HFFc6 (cell line): ENCODE data around the gene RGS18. TPM values are rescaled to one million over a fixed set of nuclear protein-coding genes. Genes with fewer than 3 reads are reported as not detected.
"Not testable (repeated sequence)": the region's sequence is repeated elsewhere in the genome, so short reads cannot be mapped to it uniquely, and the experiment has no call there.

Experiments
- DNase-seq: peaks from one replicate; pipeline ENCODE4 v3.0.0-alpha.2; 2018
- H3K27ac Mint-ChIP-seq: 2 replicates; pipeline ENCODE4 v1.8.0; 2020; ENCODE audit warnings: mild to moderate bottlenecking, mixed read lengths
- H3K27me3 Mint-ChIP-seq: 2 replicates; pipeline ENCODE4 v1.8.0; 2021; ENCODE audit warnings: mild to moderate bottlenecking, moderate library complexity, mixed read lengths; ENCODE audit not compliant: insufficient read depth
- H3K36me3 Mint-ChIP-seq: 2 replicates; pipeline ENCODE4 v1.8.0; 2021; ENCODE audit warnings: low read depth, mixed read lengths
- H3K4me1 Mint-ChIP-seq: 2 replicates; pipeline ENCODE4 v1.8.0; 2020; ENCODE audit warnings: low read depth, mixed read lengths
- H3K4me3 Mint-ChIP-seq: 2 replicates; pipeline ENCODE4 v1.8.0; 2020; ENCODE audit warnings: mild to moderate bottlenecking, moderate library complexity, mixed read lengths
- H3K9me3 Mint-ChIP-seq: 2 replicates; pipeline ENCODE4 v1.8.0; 2020; ENCODE audit warnings: mild to moderate bottlenecking, mixed read lengths
- total RNA-seq, 6 experiments: library from RNA; stranded (reverse); fragmentation: NEBNext Ultra II Directional; extraction: Animal tissue kit (Norgen Biotek cat#: 25700); gene quantifications; 2 replicates in 1 of 6; 3 replicates in 5 of 6; pipeline ENCODE4 v1.2.3, GENCODE V29; 2021
- TF ChIP-seq, protein P1 (sequence below): fragments of 200-600 bp; sonication (generic); IDR thresholded peaks from 2 replicates; pipeline ENCODE4 v1.5.0; 2021; ENCODE audit warnings: antibody characterized with exemption, mild to moderate bottlenecking

RGS18 gene
- total RNA-seq, 6 experiments from 2014 or later: not detected

DNA sequence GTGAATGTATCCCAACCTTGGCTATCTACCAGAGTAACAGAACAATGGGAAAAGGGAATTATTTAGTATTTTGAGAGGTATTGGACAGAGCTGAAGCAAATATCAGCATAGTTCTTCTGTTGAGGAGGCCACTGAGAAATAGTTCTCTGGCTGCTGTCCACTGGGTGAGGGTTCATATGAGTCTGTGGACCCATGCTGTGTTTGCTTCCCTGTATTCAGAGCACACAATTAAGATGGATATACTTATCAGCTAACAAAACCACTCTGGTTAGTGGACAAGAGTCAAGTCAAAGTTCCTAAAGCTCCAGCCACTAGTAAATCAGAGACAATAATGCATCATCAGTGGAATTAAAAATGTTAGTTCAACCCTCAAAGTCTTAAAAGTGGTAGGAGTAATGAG, 66.1 kb downstream of the RGS18 start:
- Mint-ChIP-seq H3K36me3 (no peaks in the 10 kb centered on the region), H3K4me3 (no peak overlapping the region), H3K27ac (no peak overlapping the region), H3K4me1 (no peaks in the 10 kb centered on the region; the same call in 1 of the 2 replicates), H3K9me3 (peaks cover 12% of the 10 kb centered on the region), H3K27me3 (no peaks in the 10 kb centered on the region)
- TF ChIP-seq, protein P1, sequence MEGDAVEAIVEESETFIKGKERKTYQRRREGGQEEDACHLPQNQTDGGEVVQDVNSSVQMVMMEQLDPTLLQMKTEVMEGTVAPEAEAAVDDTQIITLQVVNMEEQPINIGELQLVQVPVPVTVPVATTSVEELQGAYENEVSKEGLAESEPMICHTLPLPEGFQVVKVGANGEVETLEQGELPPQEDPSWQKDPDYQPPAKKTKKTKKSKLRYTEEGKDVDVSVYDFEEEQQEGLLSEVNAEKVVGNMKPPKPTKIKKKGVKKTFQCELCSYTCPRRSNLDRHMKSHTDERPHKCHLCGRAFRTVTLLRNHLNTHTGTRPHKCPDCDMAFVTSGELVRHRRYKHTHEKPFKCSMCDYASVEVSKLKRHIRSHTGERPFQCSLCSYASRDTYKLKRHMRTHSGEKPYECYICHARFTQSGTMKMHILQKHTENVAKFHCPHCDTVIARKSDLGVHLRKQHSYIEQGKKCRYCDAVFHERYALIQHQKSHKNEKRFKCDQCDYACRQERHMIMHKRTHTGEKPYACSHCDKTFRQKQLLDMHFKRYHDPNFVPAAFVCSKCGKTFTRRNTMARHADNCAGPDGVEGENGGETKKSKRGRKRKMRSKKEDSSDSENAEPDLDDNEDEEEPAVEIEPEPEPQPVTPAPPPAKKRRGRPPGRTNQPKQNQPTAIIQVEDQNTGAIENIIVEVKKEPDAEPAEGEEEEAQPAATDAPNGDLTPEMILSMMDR: no peak
- DNase-seq: no peak

- no peak for DNase-seq
- H3K4me3 Mint-ChIP-seq: no peak overlapping the region
- no peaks in the 10 kb centered on the region; the same call in 1 of the 2 replicates for H3K4me1 Mint-ChIP-seq
- H3K36me3 Mint-ChIP-seq: no peaks in the 10 kb centered on the region
- H3K27ac Mint-ChIP-seq: no peak overlapping the region
- no peaks in the 10 kb centered on the region for H3K27me3 Mint-ChIP-seq
- TF ChIP-seq, protein P1: no peak
- peaks cover 12% of the 10 kb centered on the region for H3K9me3 Mint-ChIP-seq
Observed at GRCh38 chr1:192224846-192225245, 66.6 kb downstream of the RGS18 start.

DNA sequence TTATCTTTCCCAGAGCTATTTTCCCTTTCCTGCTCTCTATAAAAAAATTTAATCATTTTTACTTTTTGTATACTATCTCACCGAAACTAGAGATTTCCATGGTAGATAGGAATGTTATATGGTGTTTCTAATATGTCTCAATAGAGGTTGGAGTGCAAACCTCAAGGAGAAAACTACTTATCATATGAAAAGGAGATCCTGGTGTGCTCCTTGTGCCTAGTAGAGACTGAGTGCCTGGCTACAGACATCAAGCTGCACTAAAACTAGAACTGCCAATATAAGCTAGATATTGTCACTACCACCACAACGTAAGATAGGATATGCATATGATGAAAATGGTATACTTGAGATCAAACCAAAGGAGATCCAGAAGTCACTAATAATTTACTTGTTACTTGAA, 67.0 kb downstream of the RGS18 start:
- Mint-ChIP-seq H3K36me3 (no peaks in the 10 kb centered on the region), H3K9me3 (peaks cover 12% of the 10 kb centered on the region), H3K4me1 (no peaks in the 10 kb centered on the region; the same call in 1 of the 2 replicates), H3K27me3 (no peaks in the 10 kb centered on the region), H3K4me3 (no peak overlapping the region), H3K27ac (no peak overlapping the region)
- no peak for DNase-seq
- TF ChIP-seq, protein P1: no peak

DNA sequence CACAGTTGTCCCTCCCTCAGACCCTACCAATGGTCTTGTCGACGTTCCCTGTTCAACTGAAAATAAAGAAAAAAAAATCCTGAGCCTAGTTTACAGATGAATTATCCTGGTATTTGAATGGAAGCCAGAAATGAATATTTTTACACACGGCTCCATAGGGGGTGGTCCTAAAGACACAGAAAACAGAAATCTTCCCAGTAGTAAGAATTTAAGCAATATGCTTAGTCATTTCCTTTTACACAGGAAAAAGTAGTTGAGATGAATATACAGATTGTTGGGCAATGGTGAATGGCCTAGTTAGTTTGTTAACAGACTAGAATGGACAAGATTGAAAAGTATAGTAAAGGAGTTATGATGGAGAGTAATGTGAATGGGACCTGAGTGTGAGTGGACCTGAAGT, 67.4 kb downstream of the RGS18 start:
- Mint-ChIP-seq H3K4me1 (no peaks in the 10 kb centered on the region; the same call in 1 of the 2 replicates), H3K36me3 (no peaks in the 10 kb centered on the region), H3K27ac (no peak overlapping the region), H3K27me3 (no peaks in the 10 kb centered on the region), H3K4me3 (no peak overlapping the region), H3K9me3 (peaks cover 12% of the 10 kb centered on the region)
- no peak for DNase-seq
- TF ChIP-seq, protein P1: no peak

DNA sequence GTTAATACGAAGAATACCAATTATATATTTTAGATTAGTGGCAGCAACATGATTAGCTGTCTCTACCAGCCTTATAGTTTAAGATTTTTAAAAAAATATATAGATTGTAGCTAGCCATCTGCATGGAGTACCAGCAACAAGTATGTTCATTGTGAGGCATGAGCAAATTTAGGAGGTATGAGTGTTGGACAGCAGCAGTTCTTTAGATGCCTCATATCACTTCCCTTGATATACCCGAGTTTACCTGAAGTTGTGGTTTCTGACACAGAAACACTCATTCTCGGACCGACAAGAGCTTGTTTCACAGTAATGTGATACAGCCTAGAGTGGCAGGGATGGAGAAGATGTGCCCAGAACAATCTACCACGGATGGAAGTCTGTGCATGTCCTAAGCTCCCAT, 69.1 kb downstream of the RGS18 start:
- Mint-ChIP-seq H3K36me3 (no peaks in the 10 kb centered on the region), H3K9me3 (peaks cover 12% of the 10 kb centered on the region; the same call in 1 of the 2 replicates), H3K27ac (no peak overlapping the region), H3K4me3 (no peak overlapping the region), H3K27me3 (no peaks in the 10 kb centered on the region), H3K4me1 (no peaks in the 10 kb centered on the region; the same call in 1 of the 2 replicates)
- no peak for DNase-seq
- TF ChIP-seq, protein P1: no peak

- DNase-seq, H3K36me3 Mint-ChIP-seq, H3K4me1 Mint-ChIP-seq, H3K27me3 Mint-ChIP-seq, H3K27ac Mint-ChIP-seq, H3K4me3 Mint-ChIP-seq: not testable (repeated sequence)
- peaks cover 12% of the 10 kb centered on the region; the same call in 1 of the 2 replicates for H3K9me3 Mint-ChIP-seq
Observed at GRCh38 chr1:192227980-192228379, 69.7 kb downstream of the RGS18 start.
